ENCODE measurements around the gene COL8A2. TPM values are rescaled to one million over a fixed set of nuclear protein-coding genes. Genes with fewer than 3 reads are reported as not detected.

Gene COL8A2
- total RNA-seq, 1 donor from 2014 or later = 16.2 TPM

GRCh38 chr1:36133484-36133883 lies 8.5 kb upstream of the COL8A2 start:
- Histone ChIP-seq H3K27me3 (no peaks in the 10 kb centered on the region), H3K9me3 (no peaks in the 10 kb centered on the region), H3K36me3 (peaks cover 23% of the 10 kb centered on the region), H3K27ac (no peak overlapping the region), H3K4me3 (no peak overlapping the region), H3K4me1 (peaks cover 25% of the 10 kb centered on the region)
- DNase-seq = no peak
- TF ChIP-seq, protein P1, sequence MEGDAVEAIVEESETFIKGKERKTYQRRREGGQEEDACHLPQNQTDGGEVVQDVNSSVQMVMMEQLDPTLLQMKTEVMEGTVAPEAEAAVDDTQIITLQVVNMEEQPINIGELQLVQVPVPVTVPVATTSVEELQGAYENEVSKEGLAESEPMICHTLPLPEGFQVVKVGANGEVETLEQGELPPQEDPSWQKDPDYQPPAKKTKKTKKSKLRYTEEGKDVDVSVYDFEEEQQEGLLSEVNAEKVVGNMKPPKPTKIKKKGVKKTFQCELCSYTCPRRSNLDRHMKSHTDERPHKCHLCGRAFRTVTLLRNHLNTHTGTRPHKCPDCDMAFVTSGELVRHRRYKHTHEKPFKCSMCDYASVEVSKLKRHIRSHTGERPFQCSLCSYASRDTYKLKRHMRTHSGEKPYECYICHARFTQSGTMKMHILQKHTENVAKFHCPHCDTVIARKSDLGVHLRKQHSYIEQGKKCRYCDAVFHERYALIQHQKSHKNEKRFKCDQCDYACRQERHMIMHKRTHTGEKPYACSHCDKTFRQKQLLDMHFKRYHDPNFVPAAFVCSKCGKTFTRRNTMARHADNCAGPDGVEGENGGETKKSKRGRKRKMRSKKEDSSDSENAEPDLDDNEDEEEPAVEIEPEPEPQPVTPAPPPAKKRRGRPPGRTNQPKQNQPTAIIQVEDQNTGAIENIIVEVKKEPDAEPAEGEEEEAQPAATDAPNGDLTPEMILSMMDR (IDR thresholded peaks at IDR 0.05) = no peak
- intact Hi-C loops (cut with DNase I) = no loop called here
- peak; percentile 50 for ATAC-seq

GRCh38 chr1:36132029-36132428 lies 7.0 kb upstream of the COL8A2 start:
- DNase-seq (no peak), ATAC-seq (no peak)
- TF ChIP-seq, protein P1 (IDR thresholded peaks at IDR 0.05) = no peak
- Histone ChIP-seq H3K27me3 (no peaks in the 10 kb centered on the region), H3K4me1 (peaks cover 25% of the 10 kb centered on the region), H3K4me3 (no peak overlapping the region), H3K36me3 (peaks cover 9% of the 10 kb centered on the region), H3K9me3 (no peaks in the 10 kb centered on the region), H3K27ac (no peak overlapping the region)
- intact Hi-C loops (cut with DNase I) = no loop called here

DNA sequence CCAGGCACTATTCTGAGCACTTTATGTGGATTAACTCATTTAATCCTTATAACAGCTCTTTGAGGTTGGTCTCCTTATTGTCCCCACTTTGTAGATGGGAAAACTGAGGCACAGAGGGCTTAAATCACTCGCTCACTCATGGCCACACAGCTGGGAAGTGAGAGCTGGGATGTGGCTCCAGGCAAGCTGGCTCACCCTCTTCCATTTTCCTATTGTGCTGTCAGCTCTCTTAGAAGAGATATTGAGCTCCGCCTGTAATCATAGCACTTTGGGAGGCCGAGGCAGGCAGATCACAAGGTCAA lies 3.8 kb upstream of the COL8A2 start:
- H3K27me3 ChIP-seq = no peaks in the 10 kb centered on the region
- TF ChIP-seq, protein P1 (IDR thresholded peaks at IDR 0.05) = no peak
- no peak overlapping the region for H3K4me3 ChIP-seq
- peaks cover 9% of the 10 kb centered on the region for H3K4me1 ChIP-seq
- H3K27ac ChIP-seq = no peak overlapping the region
- H3K36me3 ChIP-seq = no peaks in the 10 kb centered on the region
- H3K9me3 ChIP-seq = no peaks in the 10 kb centered on the region
- DNase-seq = no peak
- no peak for ATAC-seq
- intact Hi-C loops (cut with DNase I) = no loop called here

- intact Hi-C loops (cut with DNase I) = no loop called here
- H3K4me3 ChIP-seq = no peak overlapping the region
- H3K36me3 ChIP-seq = no peaks in the 10 kb centered on the region
- TF ChIP-seq, protein P1 (IDR thresholded peaks at IDR 0.05) = no peak
- no peaks in the 10 kb centered on the region for H3K9me3 ChIP-seq
- H3K4me1 ChIP-seq = peaks cover 9% of the 10 kb centered on the region
- ATAC-seq (no peak), DNase-seq (no peak)
- H3K27me3 ChIP-seq = no peaks in the 10 kb centered on the region
- no peak overlapping the region for H3K27ac ChIP-seq
These were observed 3.3 kb upstream of the COL8A2 start for GRCh38 chr1:36128126-36128904.

GRCh38 chr1:36126797-36127500 lies 1.9 kb upstream of the COL8A2 start:
- H3K27me3 ChIP-seq = no peaks in the 10 kb centered on the region
- peaks cover 9% of the 10 kb centered on the region for H3K4me1 ChIP-seq
- no peaks in the 10 kb centered on the region for H3K9me3 ChIP-seq
- H3K4me3 ChIP-seq = no peak overlapping the region
- DNase-seq (no peak), ATAC-seq (no peak)
- intact Hi-C loops (cut with DNase I) = no loop called here
- H3K36me3 ChIP-seq = no peaks in the 10 kb centered on the region
- TF ChIP-seq, protein P1 (IDR thresholded peaks at IDR 0.05) = no peak
- H3K27ac ChIP-seq = no peak overlapping the region
